Natural killer cell (primary cell): ENCODE measurements around the gene CLEC16A. TPM values are rescaled to one million over a fixed set of nuclear protein-coding genes. Genes with fewer than 3 reads are reported as not detected.
A peak's percentile ranks its signal among the peaks of the same experiment; 100 is the strongest.

ENCODE experiments used
- ATAC-seq, 3 donors: fragments of 150-1000 bp in 2 of 3; fragments of 200-7000 bp in 1 of 3; cut with Tn5 transposase; 1 replicate in 1 of 3; 2 replicates in 2 of 3; pipeline ENCODE4 v1.10.0; 2021; ENCODE audit warnings: mild to moderate bottlenecking in 2 of 3, moderate library complexity in 2 of 3
- DNase-seq, 2 donors: peaks; one replicate each; pipeline versions ENCODE4 v3.0.0 to v3.0.0-alpha.2; 2013 to 2021; ENCODE audit warnings: mixed read lengths in 1 of 2
- H3K27ac ChIP-seq: one replicate; pipeline ENCODE4 v1.5.1; 2013; ENCODE audit warnings: mild to moderate bottlenecking, low read length
- H3K27me3 ChIP-seq: one replicate; pipeline ENCODE4 v1.6.1; 2013; ENCODE audit warnings: low read length; ENCODE audit not compliant: control insufficient read depth, insufficient read depth
- H3K36me3 ChIP-seq: one replicate; pipeline ENCODE4 v1.6.1; 2013; ENCODE audit warnings: low read length; ENCODE audit not compliant: control insufficient read depth, insufficient read depth
- H3K4me1 ChIP-seq: one replicate; pipeline ENCODE4 v1.6.1; 2013; ENCODE audit warnings: low read length; ENCODE audit not compliant: control insufficient read depth, insufficient read depth
- H3K4me3 ChIP-seq: one replicate; pipeline ENCODE4 v1.5.1; 2013; ENCODE audit warnings: low read length
- H3K9me3 ChIP-seq: one replicate; pipeline ENCODE4 v1.6.1; 2013; ENCODE audit warnings: low read length; ENCODE audit not compliant: control insufficient read depth, insufficient read depth
- H3K27ac Mint-ChIP-seq, 2 donors: one replicate each; pipeline ENCODE4 v1.8.0; 2022; ENCODE audit warnings: mild to moderate bottlenecking in 2 of 2, mixed read lengths in 2 of 2, moderate library complexity in 1 of 2
- H3K27me3 Mint-ChIP-seq, 2 donors: one replicate each; pipeline ENCODE4 v1.8.0; 2022; ENCODE audit warnings: low read depth in 2 of 2, mixed read lengths in 2 of 2
- H3K36me3 Mint-ChIP-seq: one replicate; pipeline ENCODE4 v1.8.0; 2022; ENCODE audit warnings: mixed read lengths
- H3K4me1 Mint-ChIP-seq, 2 donors: one replicate each; pipeline ENCODE4 v1.8.0; 2022; ENCODE audit warnings: mixed read lengths in 2 of 2
- H3K4me3 Mint-ChIP-seq: one replicate; pipeline ENCODE4 v1.8.0; 2022; ENCODE audit warnings: mild to moderate bottlenecking, moderate library complexity, mixed read lengths
- H3K9me3 Mint-ChIP-seq, 2 donors: one replicate each; pipeline ENCODE4 v1.8.0; 2022; ENCODE audit warnings: mixed read lengths in 2 of 2
- CTCF ChIP-seq: fragments of 200-600 bp; IDR thresholded peaks from one replicate; pipeline ENCODE4 v1.8.0; 2022; ENCODE audit warnings: antibody characterized with exemption
- WGBS: methylation state at CpG from one replicate; pipeline ENCODE4 v1.1.7; 2013; ENCODE audit warnings: missing lambda C conversion rate; ENCODE audit not compliant: insufficient coverage; 5-methylcytosine and 5-hydroxymethylcytosine counted together
- intact Hi-C: fragments of 100-400 bp; cut with micrococcal nuclease; formaldehyde crosslinking; loops from one replicate; pipeline ENCODE4 v1.14.2; 2022
- total RNA-seq, 4 donors: library from RNA; stranded (reverse); fragments of 120-200 nt in 1 of 4; gene quantifications; one replicate each; pipeline versions ENCODE4 v1.2.3 to v1.2.4, GENCODE V29; 2013 to 2022

CLEC16A gene
- total RNA-seq, 3 donors from 2014 or later (not counting 1 experiment from before 2014, with no cell fraction given): 35.9 to 50.5 (median 37.4) TPM

- H3K4me1 ChIP-seq: peaks cover 52% of the 10 kb centered on the region
- TF ChIP-seq CTCF: no peak
- Mint-ChIP-seq H3K4me1 (peaks cover 48 to 62% of the 10 kb centered on the region in 2 donors), H3K4me3 (peak overlapping the region; percentile 88), H3K9me3 (no peaks in the 10 kb centered on the region), H3K27ac (peak overlapping the region; percentile 65 to 93), H3K36me3 (no peaks in the 10 kb centered on the region), H3K27me3 (no peaks in the 10 kb centered on the region)
- no peaks in the 10 kb centered on the region for H3K9me3 ChIP-seq
- peak overlapping the region; percentile 50 for H3K27ac ChIP-seq
- DNase-seq: no peak
- intact Hi-C loops: loop anchor here (2.0 kb wide), 1 partner anchor 200 kb away; no protein-coding TSS in a partner anchor
- H3K36me3 ChIP-seq: no peaks in the 10 kb centered on the region
- peak overlapping the region; percentile 90 for H3K4me3 ChIP-seq
- WGBS: 36% methylated on average over 13 of the region's 14 CpGs
- no peaks in the 10 kb centered on the region for H3K27me3 ChIP-seq
- no peak for ATAC-seq
Observed at GRCh38 chr16:10945065-10945787, 862 bp downstream of the CLEC16A start.

GRCh38 chr16:10946308-10946707, 1.9 kb downstream of the CLEC16A start:
- Histone ChIP-seq H3K9me3 (no peaks in the 10 kb centered on the region), H3K4me3 (no peak overlapping the region), H3K27me3 (no peaks in the 10 kb centered on the region), H3K4me1 (peaks cover 41% of the 10 kb centered on the region), H3K27ac (no peak overlapping the region), H3K36me3 (no peaks in the 10 kb centered on the region)
- DNase-seq (no peak), ATAC-seq (no peak)
- H3K27ac Mint-ChIP-seq: no peak overlapping the region
- 84% methylated on average over 5 of the region's 5 CpGs for WGBS
- no peaks in the 10 kb centered on the region for H3K27me3 Mint-ChIP-seq
- H3K4me1 Mint-ChIP-seq: peaks cover 40 to 51% of the 10 kb centered on the region in 2 donors
- intact Hi-C loops: no loop called here
- H3K4me3 Mint-ChIP-seq: peak overlapping the region; percentile 88
- no peaks in the 10 kb centered on the region for H3K36me3 Mint-ChIP-seq
- TF ChIP-seq CTCF: no peak
- no peaks in the 10 kb centered on the region for H3K9me3 Mint-ChIP-seq

GRCh38 chr16:10947211-10947787, 2.9 kb downstream of the CLEC16A start:
- no peak for ATAC-seq
- H3K4me1 ChIP-seq: peaks cover 37% of the 10 kb centered on the region
- H3K27me3 ChIP-seq: no peaks in the 10 kb centered on the region
- H3K4me1 Mint-ChIP-seq: peaks cover 40 to 47% of the 10 kb centered on the region in 2 donors
- DNase-seq: no peak
- WGBS: 92% methylated on average over 9 of the region's 10 CpGs
- no peaks in the 10 kb centered on the region for H3K36me3 Mint-ChIP-seq
- TF ChIP-seq CTCF: no peak
- H3K4me3 Mint-ChIP-seq: no peak overlapping the region
- intact Hi-C loops: no loop called here
- H3K9me3 Mint-ChIP-seq: no peaks in the 10 kb centered on the region
- H3K9me3 ChIP-seq: no peaks in the 10 kb centered on the region
- H3K27ac ChIP-seq: no peak overlapping the region
- no peaks in the 10 kb centered on the region for H3K27me3 Mint-ChIP-seq
- H3K4me3 ChIP-seq: no peak overlapping the region
- H3K27ac Mint-ChIP-seq: no peak overlapping the region
- no peaks in the 10 kb centered on the region for H3K36me3 ChIP-seq
